Measurements from ENCODE around the gene HS3ST4.
"Not testable (repeated sequence)": the region's sequence is repeated elsewhere in the genome, so short reads cannot be mapped to it uniquely, and the experiment has no call there.

HS3ST4 gene

DNA sequence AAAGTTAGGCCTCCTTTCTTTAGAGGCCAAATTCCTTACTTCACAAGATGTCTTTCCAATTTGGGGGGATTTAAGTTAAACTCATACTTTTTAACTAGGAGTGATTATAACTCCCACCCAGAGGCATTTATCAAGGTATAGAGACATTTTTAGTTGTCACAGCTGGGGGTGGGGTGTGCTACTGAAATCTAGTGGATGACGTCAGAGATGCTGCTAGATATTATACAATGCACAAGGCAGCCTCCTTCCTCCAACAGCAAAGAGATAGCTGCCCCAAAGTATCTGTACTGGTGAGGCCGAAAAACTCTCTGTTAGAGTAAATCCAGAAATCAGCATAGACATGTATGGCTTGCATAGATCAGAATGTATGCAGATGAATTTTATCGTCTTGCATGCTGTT, 324.0 kb downstream of the HS3ST4 start:
- DNase-seq, result no peak

DNA sequence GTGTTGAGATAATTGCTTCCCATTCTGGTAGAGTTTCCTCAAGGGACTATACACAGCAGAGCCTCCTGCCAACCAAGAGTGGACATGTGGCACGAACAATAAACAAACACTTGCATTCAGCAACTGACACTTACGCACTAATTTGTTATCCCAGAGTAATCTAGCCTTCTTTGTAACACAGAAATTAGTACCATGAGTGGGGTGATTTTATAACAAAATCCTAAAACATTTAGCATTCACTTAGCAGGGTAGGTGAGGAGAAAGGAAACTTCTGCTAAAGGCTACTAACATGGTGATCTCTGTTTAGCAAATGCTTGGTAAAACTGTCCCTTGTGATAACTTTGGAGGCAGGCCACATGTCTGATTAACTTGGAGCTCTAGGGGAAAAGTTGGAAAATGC, 325.2 kb downstream of the HS3ST4 start:
- DNase-seq, result no peak

DNA sequence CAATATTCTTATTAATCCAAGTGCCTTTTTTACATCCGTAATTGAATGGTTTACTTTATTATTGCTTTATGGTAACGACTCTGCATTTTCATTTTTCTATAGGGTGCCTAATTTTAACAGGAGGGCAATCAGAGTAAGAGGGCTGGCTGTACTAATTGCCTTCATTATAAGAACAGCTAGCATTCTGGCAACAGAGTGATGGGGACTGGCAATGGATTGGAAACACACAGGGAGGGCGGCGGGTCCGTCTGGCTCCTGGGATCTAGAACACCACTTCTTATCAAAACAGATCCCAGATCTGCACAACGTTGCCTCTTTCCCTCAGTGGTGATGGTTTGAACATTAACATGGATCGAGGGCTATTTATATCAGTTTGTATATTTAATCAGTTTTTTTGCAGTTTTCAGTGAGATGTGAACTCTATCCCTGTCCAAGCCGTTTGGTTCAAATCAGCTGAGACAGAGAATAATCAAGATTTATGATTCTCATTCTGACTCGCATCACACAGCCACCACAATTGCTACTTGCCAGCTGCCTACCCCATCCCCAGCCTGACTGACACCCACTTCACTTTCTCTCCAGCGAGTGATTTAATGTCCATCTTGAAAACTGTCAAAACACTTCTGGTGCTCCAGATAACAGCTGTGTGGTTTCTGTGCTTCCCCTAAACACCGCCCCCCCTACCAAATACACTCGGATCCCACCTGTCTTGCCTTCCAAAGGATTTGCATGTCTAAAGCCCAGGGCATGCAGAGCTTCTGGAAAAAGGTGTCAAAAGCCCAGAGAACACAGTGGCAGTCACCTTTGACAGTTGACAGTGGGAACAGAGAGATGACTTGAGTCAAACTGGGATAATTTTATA, 327.9 kb downstream of the HS3ST4 start:
- DNase-seq, result no peak

DNA sequence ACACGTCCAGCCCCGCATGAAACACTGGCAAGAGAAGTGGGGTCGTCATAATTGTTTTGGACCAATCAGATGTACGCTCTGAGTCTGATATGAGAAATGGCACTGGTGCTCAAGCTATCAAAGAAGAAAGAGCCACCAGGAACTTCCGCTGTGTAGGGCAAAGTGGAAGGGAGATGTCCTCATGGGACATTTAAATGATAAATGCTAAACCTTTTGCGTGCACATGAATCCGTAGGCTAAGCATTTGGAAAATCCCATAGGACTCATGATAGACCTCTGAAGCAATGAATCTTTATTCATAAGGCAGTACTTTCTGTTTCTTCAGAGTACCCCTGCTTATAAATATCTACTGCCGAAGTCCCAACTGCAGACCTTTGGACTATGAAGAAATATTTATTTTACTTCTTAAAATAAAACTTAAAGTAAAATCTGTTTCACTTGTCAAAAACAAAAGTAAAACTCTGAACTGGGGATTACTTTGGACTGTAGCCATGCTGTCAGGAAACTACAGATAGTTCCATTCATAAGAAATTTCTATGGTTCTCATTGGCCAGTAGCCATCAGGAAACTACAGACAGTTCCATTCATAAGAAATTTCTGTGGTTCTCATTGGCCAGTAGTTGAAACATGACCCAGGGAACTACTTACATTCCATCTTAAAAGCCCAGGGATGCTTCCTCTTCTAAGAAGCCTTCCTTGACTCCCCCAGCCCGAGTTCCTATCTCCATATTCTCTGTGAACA, 335.1 kb downstream of the HS3ST4 start:
- DNase-seq, result no peak

DNA sequence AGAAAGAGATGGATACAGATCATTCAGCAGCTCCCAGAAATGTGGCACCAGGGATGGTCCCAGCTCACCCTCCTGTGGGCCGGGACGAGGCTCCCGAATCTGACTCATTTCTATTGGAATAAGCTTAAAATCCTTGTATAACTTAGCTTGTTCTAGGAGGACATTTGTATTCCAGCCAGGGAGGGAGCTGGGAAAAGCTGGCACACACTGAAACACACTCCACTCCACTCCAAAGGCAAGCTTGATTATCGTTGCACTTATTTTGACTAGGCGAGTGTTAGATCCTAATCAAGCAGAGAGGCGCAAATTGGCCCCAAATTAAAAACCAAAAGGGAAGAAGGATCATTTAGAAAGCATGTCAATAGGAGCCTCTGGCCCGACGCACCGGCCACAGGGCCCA, 339.5 kb downstream of the HS3ST4 start:
- DNase-seq, result no peak

DNA sequence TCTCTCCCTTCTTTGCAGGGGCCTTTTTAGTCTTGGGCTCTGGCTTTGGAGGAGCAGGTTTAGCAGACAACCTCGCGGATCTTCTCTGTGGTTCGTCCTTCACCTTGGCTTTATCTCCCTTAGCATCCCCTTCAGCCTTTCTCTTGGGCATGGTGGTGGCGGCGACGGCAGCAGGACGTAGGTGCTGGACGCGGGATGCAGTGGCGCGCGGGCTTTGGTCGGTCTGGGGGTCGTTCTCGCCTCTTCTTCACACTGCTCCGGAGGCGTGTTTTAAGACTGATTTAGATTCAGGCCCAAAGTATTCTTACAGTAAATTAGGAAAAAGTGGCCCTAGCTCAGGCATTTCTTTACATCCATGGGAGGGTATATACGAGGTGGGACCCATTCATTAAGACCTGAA, 340.9 kb downstream of the HS3ST4 start:
- DNase-seq, result not testable (repeated sequence)

DNA sequence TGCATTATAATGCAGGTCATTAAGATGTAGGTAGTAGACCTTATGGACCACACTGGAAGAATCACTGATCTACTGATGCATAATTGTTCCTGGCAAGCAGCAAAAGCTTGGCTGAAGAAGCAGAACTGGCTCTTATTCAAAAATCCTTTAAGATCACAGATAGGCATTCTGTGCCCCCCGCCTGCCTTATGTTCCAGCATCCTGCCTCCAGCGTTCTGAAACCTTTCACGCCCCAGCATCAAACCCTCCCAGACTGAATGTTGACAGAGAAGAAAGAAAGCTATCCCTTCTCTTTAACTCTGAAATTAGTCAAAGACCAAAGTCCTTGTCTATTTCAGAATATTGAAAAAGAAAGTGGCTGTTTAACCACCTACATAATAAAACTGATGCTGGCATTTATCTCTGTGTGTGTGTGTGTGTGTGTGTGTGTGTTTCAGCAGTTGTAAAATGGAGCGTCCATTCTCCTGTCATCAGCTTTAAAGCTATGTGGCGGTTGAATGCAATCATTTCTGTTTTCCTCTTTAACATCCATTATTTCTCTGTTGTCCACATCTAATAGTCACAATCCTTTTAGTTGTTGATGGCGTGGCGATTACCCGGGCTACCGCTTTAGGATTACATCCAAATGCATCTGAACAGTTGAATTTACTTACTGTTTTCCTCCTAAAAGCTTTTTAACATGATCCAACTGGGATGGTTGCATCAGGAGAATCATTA, 350.4 kb downstream of the HS3ST4 start:
- no peak for DNase-seq

DNA sequence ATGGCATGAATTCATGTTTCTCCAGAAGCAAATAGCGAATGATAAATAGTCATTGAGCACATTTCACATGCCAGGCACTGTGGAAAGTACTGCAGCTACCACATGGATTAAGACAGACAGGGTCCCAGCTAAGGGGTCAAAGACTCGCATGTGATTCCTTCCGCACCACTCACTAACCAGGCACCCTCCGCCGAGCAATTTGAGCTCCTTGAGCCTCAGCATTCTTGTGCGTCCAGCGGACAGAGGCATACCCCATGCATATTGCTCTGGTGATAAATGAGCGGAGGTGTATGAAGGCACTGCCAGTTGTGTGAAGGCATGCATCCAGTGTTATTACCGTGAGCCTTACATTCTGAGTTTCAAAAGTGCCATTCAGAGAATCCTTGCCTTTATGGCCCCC, 358.7 kb downstream of the HS3ST4 start:
- no peak for DNase-seq

DNA sequence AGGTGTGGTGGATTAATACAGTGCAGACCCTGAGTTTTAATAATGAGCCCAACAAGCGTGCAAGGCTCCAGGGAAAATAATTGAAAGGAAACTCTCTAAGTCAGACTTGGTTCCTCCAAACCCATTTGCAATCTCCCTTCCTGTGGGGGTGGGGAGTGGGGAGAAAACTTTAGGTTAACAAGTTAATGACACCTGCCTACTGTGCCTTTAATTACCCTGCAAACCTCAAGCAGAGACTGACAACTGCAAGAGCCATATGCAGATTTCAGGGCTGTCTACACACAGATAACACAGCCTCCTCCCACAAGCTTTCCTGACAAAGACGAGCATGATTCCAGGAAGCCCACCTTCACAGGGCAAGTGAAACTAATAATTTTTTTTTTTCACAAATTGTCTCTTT, 359.3 kb downstream of the HS3ST4 start:
- DNase-seq, result no peak

DNA sequence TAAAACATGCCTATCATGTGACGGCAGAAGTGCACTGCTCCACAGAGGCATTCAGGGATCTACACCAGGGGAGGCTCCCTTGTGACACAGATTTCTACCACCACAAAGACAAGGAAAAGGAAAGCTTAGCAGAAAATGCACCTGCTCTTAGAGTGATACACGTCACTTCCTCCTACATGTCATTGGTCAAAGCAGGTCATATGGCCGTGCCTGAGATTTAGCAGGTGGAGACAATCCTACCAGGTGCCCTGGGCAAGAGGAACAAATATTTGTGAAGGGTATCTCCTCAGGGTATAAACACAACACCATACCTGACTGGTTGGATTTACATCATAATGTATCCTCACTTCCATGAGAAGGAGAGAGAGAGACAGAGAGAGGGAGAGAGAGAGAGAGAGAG, 362.1 kb downstream of the HS3ST4 start:
- DNase-seq, result no peak

DNA sequence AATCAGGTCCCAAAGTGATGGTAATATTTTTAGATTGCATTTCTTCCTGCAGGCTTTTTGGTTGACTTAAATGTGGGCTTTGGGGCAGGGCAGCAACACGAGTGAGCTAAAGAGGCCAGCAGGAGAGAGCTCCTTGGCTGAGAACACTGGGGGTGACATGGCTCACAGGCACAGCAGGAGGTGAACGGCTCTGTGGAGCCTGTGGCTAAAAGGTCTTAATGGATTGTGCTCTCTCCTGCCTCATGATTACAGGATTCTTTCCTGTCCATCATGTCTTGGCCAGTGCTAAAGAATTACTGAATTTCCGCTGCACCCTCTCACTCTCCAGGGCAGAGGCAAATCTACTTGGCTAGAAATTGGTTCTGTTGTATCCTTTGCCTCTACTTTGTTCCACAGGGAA, 366.6 kb downstream of the HS3ST4 start:
- DNase-seq, result no peak

DNA sequence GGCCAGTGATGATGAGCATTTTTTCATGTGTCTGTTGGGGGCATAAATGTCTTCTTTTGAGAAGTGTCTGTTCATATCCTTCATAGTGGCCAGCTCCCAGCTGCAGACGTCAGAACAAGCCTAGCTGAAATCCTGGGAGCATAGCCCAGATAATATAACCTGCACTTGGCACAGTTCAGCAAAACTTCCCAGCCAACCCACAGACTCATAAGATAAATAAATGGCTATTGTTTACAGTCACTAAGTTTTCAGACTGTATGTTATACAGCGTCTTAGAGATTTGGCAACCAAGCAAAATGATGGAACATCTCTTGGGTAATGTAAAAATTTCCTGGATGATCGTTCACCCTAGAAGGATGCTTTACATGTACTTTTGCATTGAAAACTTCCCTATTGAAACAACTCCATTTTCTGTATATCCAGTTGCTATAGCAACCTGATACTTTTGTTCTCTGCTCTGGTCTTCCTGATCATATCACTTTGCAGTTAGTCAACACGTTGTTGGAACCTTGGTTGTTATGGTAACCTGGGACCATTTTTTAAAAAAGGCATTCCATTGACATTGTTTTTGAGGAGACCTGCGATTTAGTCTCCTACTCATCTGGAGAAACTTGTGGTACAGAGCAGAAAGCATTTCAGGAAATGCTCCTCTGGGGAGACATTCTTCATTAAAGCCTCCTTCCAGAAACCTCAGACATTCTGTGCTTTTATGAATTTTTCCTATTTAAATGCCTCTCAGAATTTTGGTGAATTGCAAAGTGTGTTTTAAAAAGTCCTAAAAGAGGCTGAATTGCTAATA, 378.7 kb downstream of the HS3ST4 start:
- DNase-seq, result no peak

DNA sequence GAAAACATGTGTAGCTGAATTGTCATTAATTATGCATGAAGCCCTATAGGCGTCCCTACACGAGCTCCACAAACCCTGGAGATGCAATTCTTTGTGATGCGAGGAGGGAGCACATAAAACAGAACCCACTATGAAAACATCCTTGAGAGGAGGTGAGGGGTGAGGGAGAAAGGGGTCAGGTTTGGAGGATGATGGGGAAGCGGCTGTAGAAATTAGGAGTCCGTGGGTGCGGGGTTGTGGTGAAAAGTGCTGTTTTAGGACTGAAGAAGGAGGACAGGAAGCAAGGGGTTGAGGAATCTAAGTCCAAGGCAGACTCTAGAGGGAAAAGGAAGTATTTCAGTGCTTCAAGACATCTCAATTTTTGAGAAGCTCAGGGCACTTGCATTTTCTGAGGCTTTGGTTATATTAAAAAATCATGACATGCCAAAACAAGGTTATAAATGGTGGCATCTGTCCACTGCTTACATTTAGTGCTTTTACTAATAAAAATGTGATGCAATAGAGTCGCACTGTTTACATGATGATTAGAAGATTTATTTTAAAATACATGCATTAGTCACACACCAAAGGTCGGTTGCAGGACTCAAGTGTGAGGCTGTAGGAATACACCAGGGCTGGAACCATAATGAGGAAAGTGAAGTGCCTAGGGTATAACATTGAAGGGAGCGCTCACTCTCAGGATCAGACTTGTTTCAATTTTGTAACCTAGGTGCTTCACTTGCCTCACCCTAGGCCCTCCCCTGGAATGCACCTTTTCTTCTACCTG, 379.5 kb downstream of the HS3ST4 start:
- no peak for DNase-seq

DNA sequence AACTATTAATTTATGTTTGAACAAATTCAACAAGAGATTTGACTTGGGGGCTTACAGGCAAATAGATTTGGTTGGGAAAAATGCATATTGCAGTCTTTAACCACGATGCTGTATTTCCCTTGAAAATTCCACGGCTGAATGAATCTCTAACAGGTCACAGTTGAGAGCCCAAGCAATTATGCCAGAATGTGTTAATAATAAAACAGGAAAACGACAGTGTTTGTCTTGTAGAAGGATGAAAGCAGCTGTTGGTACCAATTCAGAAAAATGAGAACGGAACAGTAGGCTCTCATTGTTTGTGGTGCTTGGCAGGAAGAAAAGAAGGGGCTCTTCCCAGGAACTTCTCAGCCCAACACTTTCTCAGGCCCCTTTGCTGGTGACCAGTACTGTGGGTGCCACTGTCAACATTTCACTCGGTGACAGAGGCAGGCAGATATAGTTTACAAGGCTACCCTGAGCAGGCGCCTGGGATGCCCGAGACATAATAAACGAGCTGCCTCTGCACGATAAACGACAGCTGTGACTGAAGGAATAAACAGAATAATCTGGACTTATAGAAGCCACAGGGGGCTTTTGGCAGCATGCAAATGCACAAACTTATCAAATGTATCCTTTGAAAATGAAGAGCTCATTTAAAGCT, 387.1 kb downstream of the HS3ST4 start:
- no peak for DNase-seq

DNA sequence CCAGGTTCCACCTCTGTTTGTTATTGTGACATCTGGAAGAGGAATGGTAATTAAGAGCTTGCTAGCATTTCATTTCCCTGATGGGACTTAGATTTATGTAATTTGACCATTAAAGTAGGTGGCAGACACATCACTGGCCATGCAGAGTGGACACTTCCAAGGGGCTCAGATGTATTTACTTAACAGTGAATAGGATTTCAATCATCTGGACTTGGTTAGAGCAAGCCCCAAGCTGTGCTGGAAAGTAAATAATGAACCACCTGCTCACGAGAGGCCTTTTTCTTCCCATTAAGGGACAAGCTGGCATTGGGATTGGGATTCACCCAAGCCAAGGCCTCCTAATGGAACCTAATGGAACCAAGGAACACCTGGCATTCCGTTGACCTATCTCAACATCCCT, 395.3 kb downstream of the HS3ST4 start:
- DNase-seq, result no peak

DNA sequence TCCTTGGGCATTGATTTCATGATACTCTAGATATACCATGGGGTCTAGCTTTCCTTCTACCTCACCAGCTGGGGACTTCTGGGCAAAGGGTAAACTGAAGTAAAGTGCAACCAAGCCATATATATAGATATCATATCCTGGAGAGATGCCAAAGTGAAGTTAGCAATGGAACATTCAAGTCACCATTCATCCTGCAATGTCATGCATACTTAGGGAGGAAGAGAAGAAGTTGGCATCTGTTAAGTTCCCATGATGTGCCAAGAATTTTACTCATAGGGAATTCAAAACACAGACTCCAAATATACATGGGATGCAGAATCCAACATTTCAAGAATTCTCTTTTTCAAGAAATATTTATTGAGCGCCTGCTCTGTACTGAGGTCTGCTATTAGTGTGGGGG, 399.8 kb downstream of the HS3ST4 start:
- DNase-seq, result no peak

DNA sequence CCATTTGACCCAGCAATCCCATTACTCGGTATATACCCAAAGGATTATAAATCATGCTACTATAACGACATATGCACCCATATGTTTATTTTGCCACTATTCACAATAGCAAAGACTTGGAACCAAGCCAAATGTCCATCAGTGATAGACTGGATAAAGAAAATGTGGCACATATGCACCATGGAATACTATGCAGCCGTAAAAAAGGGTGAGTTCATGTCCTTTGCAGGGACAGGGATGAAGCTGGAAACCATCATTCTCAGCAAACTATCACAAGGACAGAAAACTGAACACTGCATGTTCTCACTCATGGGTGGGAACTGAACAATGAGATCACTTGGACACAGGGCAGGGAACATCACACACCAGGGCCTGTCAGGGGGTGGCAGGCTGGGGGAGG, 406.4 kb downstream of the HS3ST4 start:
- DNase-seq, result not testable (repeated sequence)

DNA sequence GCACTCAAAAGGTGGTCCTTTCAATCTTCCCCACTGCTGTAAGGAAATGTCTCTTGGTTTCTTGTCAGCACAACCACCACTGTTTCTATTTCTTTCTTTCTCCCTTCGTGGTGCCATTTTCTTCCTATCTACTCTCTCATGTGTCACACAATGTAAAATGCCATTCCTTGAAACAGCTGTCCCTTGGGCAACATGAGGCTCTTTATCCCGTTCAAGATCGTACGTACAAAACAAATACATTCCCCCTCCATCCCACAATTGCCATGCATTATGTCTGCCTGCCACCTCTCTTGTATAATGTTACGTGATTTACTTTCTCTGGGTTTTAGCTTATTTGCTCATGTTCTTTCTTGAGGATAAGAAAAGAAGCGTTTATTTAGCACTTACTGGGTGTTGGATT, 410.6 kb downstream of the HS3ST4 start:
- no peak for DNase-seq

DNA sequence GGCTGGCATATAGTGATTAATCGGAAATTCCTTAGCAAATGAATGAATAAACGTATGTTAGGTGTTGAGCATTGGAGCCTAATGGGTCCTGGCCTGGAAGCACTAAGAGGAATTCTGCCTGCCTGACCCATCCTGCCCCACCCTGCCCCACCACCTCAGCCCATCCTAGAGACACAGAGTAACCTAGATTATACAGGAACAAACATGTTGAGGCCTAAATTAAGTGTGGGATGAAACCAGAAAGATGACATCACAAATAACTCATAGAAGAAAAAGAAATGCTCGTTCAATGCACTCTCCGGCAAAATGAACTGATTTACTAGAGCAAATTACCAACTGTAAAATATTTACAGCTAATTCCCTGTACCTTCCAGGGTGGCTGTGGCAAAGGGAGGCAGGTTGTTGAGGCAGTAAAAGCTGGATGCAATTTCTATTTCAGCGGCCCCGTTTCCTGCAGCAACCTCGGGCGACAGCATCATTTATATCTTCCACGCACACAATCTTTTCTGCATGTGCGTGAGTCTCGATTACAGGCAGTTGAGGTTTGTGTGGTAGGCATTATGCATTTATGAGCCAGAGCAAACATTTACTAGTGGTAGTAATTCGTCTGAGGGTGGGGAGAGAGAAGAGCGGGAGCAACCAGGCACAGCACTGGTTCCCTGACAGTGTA, 417.2 kb downstream of the HS3ST4 start:
- DNase-seq, result no peak

DNA sequence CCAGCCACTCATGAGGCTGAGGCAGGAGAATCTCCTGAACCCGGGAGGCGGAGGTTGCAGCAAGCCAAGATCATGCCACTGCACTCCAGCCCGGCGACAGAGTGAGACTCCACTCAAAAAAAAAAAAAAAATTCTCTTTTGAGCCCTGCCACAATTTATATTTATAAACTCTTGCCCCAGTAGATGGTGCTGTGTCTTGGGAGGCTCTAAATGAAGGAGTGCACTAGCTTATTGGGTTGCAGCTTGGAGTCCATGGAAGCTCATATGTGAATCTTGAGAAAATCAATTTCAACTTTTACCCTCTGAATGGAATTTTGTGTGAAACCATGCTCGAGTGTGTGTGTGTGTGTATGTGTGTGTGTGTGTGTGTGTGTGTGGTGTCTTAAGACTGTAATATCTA, 420.1 kb downstream of the HS3ST4 start:
- no peak for DNase-seq

DNA sequence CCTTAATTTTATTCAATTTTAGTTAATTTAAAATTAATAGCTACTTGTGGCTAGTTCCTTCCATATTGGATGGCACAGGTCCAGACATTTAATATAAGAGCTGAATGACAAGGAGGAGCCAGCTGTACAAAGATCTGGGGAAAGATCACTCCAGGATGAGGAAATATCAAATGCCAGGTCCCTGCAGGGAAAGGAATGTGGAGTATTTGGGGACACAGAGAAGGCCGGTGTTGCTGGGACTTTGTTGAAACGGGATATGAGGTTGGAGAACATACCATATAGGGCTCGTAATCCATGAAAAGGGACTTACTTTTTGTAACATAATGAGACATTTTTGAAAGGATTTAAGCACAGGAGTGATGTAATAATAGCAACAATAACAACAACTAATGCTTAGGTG, 426.8 kb downstream of the HS3ST4 start:
- DNase-seq, result no peak

All from activated CD4-positive, CD25-positive, alpha-beta regulatory T cell treated with anti-CD3 and anti-CD28 coated beads, Interleukin-2, amount 50 U/mL, for 72 hours (primary cell).